ENCODE results near the gene TNRC6C. TPM values are rescaled to one million over a fixed set of nuclear protein-coding genes. Genes with fewer than 3 reads are reported as not detected.
"Not testable (repeated sequence)": the region's sequence is repeated elsewhere in the genome, so short reads cannot be mapped to it uniquely, and the experiment has no call there.

Gene TNRC6C
- total RNA-seq, 1 donor = 6.2 TPM

DNA sequence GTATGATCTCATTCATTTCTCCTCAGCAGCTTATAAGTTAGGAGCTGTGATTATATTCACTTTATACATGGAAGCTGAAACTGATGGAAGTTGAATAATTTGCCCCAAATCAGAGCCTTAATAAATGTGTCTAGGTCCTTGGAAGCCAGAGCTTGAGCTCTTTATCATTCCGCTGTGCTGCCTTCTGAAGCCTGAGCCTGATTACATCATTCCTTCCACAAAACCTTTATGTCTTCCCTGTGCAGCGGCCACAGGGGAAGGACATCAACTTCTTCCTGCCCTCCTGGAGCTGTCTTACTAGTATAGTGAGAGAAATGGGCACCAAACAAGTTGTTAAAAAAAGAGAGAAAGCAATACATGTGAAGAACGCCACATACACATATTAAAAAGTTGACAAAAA is 6.8 kb downstream of the TNRC6C start:
- H2AFZ ChIP-seq (ENCODE audit: low read length) = no peak overlapping the region
- H3K9me3 ChIP-seq (ENCODE audit: low read depth, low read length) = no peaks in the 10 kb centered on the region
- peaks cover 7% of the 10 kb centered on the region for H3K4me1 ChIP-seq (ENCODE audit: insufficient read depth, low read length)
- H3K4me2 ChIP-seq (ENCODE audit: insufficient read depth, low read length) = no peak overlapping the region
- H3K36me3 ChIP-seq (ENCODE audit: insufficient read depth, low read length) = no peaks in the 10 kb centered on the region
- H3K4me3 ChIP-seq (ENCODE audit: insufficient read depth, low read length) = no peak overlapping the region
- no peak overlapping the region for H3K27ac ChIP-seq (ENCODE audit: low read depth, low read length)
- H3K79me2 ChIP-seq (ENCODE audit: insufficient read depth, low read length) = peaks cover 43% of the 10 kb centered on the region
- H3K27me3 ChIP-seq (ENCODE audit: insufficient read depth, low read length) = peaks cover 17% of the 10 kb centered on the region
- DNase-seq (ENCODE audit: insufficient read length, low spot score, missing footprints) = no peak
- TF ChIP-seq, protein P1, sequence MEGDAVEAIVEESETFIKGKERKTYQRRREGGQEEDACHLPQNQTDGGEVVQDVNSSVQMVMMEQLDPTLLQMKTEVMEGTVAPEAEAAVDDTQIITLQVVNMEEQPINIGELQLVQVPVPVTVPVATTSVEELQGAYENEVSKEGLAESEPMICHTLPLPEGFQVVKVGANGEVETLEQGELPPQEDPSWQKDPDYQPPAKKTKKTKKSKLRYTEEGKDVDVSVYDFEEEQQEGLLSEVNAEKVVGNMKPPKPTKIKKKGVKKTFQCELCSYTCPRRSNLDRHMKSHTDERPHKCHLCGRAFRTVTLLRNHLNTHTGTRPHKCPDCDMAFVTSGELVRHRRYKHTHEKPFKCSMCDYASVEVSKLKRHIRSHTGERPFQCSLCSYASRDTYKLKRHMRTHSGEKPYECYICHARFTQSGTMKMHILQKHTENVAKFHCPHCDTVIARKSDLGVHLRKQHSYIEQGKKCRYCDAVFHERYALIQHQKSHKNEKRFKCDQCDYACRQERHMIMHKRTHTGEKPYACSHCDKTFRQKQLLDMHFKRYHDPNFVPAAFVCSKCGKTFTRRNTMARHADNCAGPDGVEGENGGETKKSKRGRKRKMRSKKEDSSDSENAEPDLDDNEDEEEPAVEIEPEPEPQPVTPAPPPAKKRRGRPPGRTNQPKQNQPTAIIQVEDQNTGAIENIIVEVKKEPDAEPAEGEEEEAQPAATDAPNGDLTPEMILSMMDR (IDR thresholded peaks at IDR 0.05; ENCODE audit: extremely low read depth, low read depth, low read length) = no peak
- H4K20me1 ChIP-seq (ENCODE audit: insufficient read depth, low read length) = peaks cover 61% of the 10 kb centered on the region

DNA sequence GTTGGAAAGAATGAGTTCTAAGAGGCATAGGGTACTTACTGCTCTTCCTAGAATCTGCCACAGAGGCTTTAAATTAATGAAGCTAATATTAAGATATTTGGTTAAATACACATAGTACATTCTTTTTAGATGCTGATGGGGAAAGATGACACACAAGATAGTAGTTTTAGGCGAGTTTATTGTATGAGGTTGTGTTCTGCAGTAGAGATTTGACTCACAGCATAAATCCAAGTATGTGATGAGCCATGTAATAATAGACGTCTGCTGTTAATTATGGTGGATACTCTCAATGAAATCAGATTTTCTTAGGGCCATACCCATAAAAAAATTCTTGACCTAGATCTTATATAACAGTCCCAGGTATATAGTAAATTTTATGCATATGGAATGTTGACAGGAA is 8.0 kb downstream of the TNRC6C start:
- no peak for DNase-seq (ENCODE audit: insufficient read length, low spot score, missing footprints)
- Histone ChIP-seq H3K9me3 (ENCODE audit: low read depth, low read length) (no peaks in the 10 kb centered on the region), H3K4me3 (ENCODE audit: insufficient read depth, low read length) (no peak overlapping the region), H4K20me1 (ENCODE audit: insufficient read depth, low read length) (peaks cover 57% of the 10 kb centered on the region), H3K79me2 (ENCODE audit: insufficient read depth, low read length) (peaks cover 41% of the 10 kb centered on the region), H2AFZ (ENCODE audit: low read length) (no peak overlapping the region), H3K27ac (ENCODE audit: low read depth, low read length) (no peak overlapping the region), H3K27me3 (ENCODE audit: insufficient read depth, low read length) (peaks cover 13% of the 10 kb centered on the region), H3K4me2 (ENCODE audit: insufficient read depth, low read length) (no peak overlapping the region), H3K36me3 (ENCODE audit: insufficient read depth, low read length) (no peaks in the 10 kb centered on the region), H3K4me1 (ENCODE audit: insufficient read depth, low read length) (peaks cover 7% of the 10 kb centered on the region)
- TF ChIP-seq, protein P1 (IDR thresholded peaks at IDR 0.05; ENCODE audit: extremely low read depth, low read depth, low read length) = no peak

DNA sequence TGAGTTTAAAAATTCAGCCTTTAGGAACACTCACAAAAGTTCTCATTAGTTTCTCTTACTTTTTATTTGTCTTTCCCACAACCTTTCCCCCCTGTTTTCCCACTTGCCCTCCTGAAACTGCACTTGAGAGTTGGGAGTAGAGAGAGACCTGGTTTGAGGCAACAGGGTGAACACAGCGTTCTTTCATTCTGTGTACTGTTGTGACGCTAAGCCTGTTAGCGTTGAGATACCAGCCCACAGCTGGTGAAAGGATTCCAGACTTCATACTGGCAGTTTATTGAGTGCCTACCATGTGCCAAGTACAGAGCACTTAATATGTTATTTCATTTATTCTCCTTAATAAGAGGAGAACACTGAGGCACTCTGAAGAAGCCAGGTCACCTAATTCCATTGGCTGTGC is 10.3 kb downstream of the TNRC6C start:
- Histone ChIP-seq H3K9me3 (ENCODE audit: low read depth, low read length) (no peaks in the 10 kb centered on the region), H3K4me1 (ENCODE audit: insufficient read depth, low read length) (peaks cover 1% of the 10 kb centered on the region), H4K20me1 (ENCODE audit: insufficient read depth, low read length) (peaks cover 39% of the 10 kb centered on the region), H3K4me2 (ENCODE audit: insufficient read depth, low read length) (no peak overlapping the region), H3K4me3 (ENCODE audit: insufficient read depth, low read length) (no peak overlapping the region), H3K27ac (ENCODE audit: low read depth, low read length) (no peak overlapping the region), H2AFZ (ENCODE audit: low read length) (no peak overlapping the region), H3K27me3 (ENCODE audit: insufficient read depth, low read length) (peaks cover 3% of the 10 kb centered on the region), H3K36me3 (ENCODE audit: insufficient read depth, low read length) (no peaks in the 10 kb centered on the region), H3K79me2 (ENCODE audit: insufficient read depth, low read length) (peaks cover 30% of the 10 kb centered on the region)
- TF ChIP-seq, protein P1 (IDR thresholded peaks at IDR 0.05; ENCODE audit: extremely low read depth, low read depth, low read length) = no peak
- DNase-seq (ENCODE audit: insufficient read length, low spot score, missing footprints) = no peak

DNA sequence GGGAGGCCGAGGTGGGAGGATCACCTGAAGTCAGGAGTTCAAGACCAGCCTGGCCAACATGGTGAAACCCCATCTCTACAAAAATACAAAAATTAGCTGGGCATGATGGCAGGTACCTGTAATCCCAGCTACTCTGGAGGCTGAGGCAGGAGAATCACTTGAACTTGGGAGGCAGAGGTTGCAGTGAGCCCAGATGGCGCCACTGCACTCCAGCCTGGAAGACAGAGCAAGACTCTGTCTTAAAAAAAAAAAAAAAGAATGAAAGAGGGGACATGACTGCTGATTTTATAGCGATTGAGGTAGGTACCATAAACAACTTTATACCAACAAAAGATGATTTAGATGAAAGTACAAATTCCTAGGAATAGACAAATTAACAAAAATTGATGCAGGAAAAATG is 13.8 kb downstream of the TNRC6C start:
- H3K4me3 ChIP-seq (ENCODE audit: insufficient read depth, low read length); H3K27ac ChIP-seq (ENCODE audit: low read depth, low read length); H3K36me3 ChIP-seq (ENCODE audit: insufficient read depth, low read length); DNase-seq (ENCODE audit: insufficient read length, low spot score, missing footprints); H2AFZ ChIP-seq (ENCODE audit: low read length); H3K27me3 ChIP-seq (ENCODE audit: insufficient read depth, low read length); H3K9me3 ChIP-seq (ENCODE audit: low read depth, low read length); H3K4me1 ChIP-seq (ENCODE audit: insufficient read depth, low read length); H3K4me2 ChIP-seq (ENCODE audit: insufficient read depth, low read length): not testable (repeated sequence)
- Histone ChIP-seq H4K20me1 (ENCODE audit: insufficient read depth, low read length) (peaks cover 25% of the 10 kb centered on the region), H3K79me2 (ENCODE audit: insufficient read depth, low read length) (peaks cover 11% of the 10 kb centered on the region)

Data from osteoblast (primary cell).